Mesothelial cell of epicardium (in vitro differentiated cells): ENCODE measurements around the gene AFAP1L1. TPM values are rescaled to one million over a fixed set of nuclear protein-coding genes. Genes with fewer than 3 reads are reported as not detected.

Experiments
- DNase-seq, 2 experiments: peaks; one replicate each; pipeline ENCODE4 v3.0.0; 2021; ENCODE audit warnings: low spot score in 2 of 2; ENCODE audit not compliant: unreplicated experiment in 2 of 2
- H3K27ac Mint-ChIP-seq: 2 replicates; pipeline ENCODE4 v1.8.0; 2021; ENCODE audit warnings: mixed read lengths
- H3K27me3 Mint-ChIP-seq: 2 replicates; pipeline ENCODE4 v1.8.0; 2021; ENCODE audit warnings: low read depth, mixed read lengths
- H3K36me3 Mint-ChIP-seq: 2 replicates; pipeline ENCODE4 v1.8.0; 2021; ENCODE audit warnings: mixed read lengths
- H3K4me1 Mint-ChIP-seq: 2 replicates; pipeline ENCODE4 v1.8.0; 2021; ENCODE audit warnings: mixed read lengths
- H3K4me3 Mint-ChIP-seq: 2 replicates; pipeline ENCODE4 v1.8.0; 2021; ENCODE audit warnings: mild to moderate bottlenecking, moderate library complexity, mixed read lengths
- H3K9me3 Mint-ChIP-seq: 2 replicates; pipeline ENCODE4 v1.8.0; 2021; ENCODE audit warnings: mixed read lengths
- CTCF ChIP-seq: fragments of 200-600 bp; sonication (generic); IDR thresholded peaks from one replicate; pipeline ENCODE4 v1.5.0; 2021; ENCODE audit warnings: antibody characterized with exemption; ENCODE audit not compliant: unreplicated experiment
- total RNA-seq: library from RNA; stranded (reverse); gene quantifications from 3 replicates; pipeline ENCODE4 v1.2.1, GENCODE V29; 2021

Gene AFAP1L1
- total RNA-seq, 1 donor from 2014 or later = 0.63 TPM

- H3K4me3 Mint-ChIP-seq = no peak overlapping the region
- no peak for TF ChIP-seq CTCF
- H3K36me3 Mint-ChIP-seq = no peaks in the 10 kb centered on the region
Measured at GRCh38 chr5:149375434-149375833, 103.8 kb downstream of the AFAP1L1 start.

GRCh38 chr5:149376104-149376503 is 104.4 kb downstream of the AFAP1L1 start:
- Mint-ChIP-seq H3K4me1 (peaks cover 13% of the 10 kb centered on the region), H3K36me3 (no peaks in the 10 kb centered on the region), H3K27me3 (no peaks in the 10 kb centered on the region), H3K27ac (no peak overlapping the region), H3K4me3 (no peak overlapping the region), H3K9me3 (no peaks in the 10 kb centered on the region)
- no peak for DNase-seq
- TF ChIP-seq CTCF = no peak

More at GRCh38 chr5:149375434-149375833, 103.8 kb downstream of the AFAP1L1 start:
- Mint-ChIP-seq H3K27ac (no peak overlapping the region), H3K9me3 (no peaks in the 10 kb centered on the region), H3K4me1 (peaks cover 14% of the 10 kb centered on the region), H3K27me3 (no peaks in the 10 kb centered on the region)
- DNase-seq = no peak

GRCh38 chr5:149376711-149377447 is 105.2 kb downstream of the AFAP1L1 start:
- no peak for DNase-seq
- no peak overlapping the region for H3K27ac Mint-ChIP-seq

GRCh38 chr5:149378241-149378820 is 106.7 kb downstream of the AFAP1L1 start:
- H3K36me3 Mint-ChIP-seq = no peaks in the 10 kb centered on the region
- peak overlapping the region; percentile 66 for H3K27ac Mint-ChIP-seq

More at GRCh38 chr5:149376711-149377447, 105.2 kb downstream of the AFAP1L1 start:
- Mint-ChIP-seq H3K27me3 (no peaks in the 10 kb centered on the region), H3K36me3 (no peaks in the 10 kb centered on the region), H3K4me3 (no peak overlapping the region), H3K4me1 (peaks cover 19% of the 10 kb centered on the region), H3K9me3 (no peaks in the 10 kb centered on the region)
- TF ChIP-seq CTCF = no peak

GRCh38 chr5:149379177-149379761 is 107.6 kb downstream of the AFAP1L1 start, which contains the start of gene IL17B:
IL17B (minus strand) TSS chr5:149379292; CDS start chr5:149379225, 67 bp downstream.
- no peak for TF ChIP-seq CTCF
- peaks cover 22% of the 10 kb centered on the region for H3K4me1 Mint-ChIP-seq
- no peaks in the 10 kb centered on the region for H3K36me3 Mint-ChIP-seq
- no peaks in the 10 kb centered on the region for H3K9me3 Mint-ChIP-seq
- no peak for DNase-seq
- no peak within 1 kb of the TSS for H3K4me3 Mint-ChIP-seq
- no peaks in the 10 kb centered on the region for H3K27me3 Mint-ChIP-seq
- H3K27ac Mint-ChIP-seq = peak within 1 kb of the TSS; percentile 66

More at GRCh38 chr5:149378241-149378820, 106.7 kb downstream of the AFAP1L1 start:
- Mint-ChIP-seq H3K4me3 (no peak overlapping the region), H3K4me1 (peaks cover 22% of the 10 kb centered on the region), H3K9me3 (no peaks in the 10 kb centered on the region), H3K27me3 (no peaks in the 10 kb centered on the region)
- DNase-seq = no peak
- no peak for TF ChIP-seq CTCF
